Endothelial cell of umbilical vein (primary cell): Measurements from ENCODE around the gene NOL6.

ENCODE experiments used
- CTCF ChIP-seq, 2 donors: IDR thresholded peaks; 1 replicate in 1 of 2; 2 replicates in 1 of 2; pipeline ENCODE4 v1.5.1; 2011; ENCODE audit warnings: low read length in 2 of 2, mild to moderate bottlenecking in 2 of 2, moderate library complexity in 2 of 2, control low read depth in 1 of 2, inconsistent platforms in 1 of 2, low read depth in 1 of 2; ENCODE audit not compliant: insufficient read depth in 1 of 2; ENCODE audit errors: extremely low read depth in 1 of 2
- MYC ChIP-seq: IDR thresholded peaks from one replicate; pipeline ENCODE4 v1.6.1; 2011; ENCODE audit warnings: mild to moderate bottlenecking, low read depth, low read length

DNA sequence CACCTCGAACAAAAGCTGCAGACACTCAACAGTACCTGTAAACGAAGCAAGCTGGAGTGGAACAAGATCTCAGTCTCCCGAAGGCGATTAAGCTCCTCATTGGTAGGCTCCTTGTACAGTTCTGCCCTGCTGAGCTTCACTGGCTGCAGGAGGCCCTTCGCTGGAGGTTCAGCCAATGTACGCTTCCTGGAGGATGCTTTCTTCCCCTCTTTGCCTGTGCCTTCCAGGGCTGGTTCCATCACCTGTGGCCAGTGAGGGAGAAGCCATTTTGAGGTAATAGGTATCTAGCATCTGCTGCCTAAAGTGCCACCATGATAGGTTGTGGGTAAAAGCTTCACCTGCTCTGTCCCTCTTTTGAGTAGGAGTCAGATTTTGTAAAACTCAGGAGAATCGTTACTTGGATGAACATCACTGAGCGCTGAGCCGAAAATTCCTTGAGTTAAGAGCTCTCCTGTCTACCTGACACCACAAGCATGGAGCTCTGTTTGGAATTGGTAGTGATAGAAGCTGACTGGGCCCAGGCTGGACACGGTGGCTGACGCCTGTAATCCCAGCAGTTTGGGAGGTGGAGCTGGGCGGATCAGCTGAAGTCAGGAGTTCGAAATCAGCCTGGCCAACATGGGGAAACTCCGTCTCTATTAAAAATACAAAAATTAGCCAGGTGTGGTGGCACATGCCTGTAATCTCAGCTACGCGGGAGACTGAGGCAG is 1.4 kb downstream of the NOL6 start:
- no peak for TF ChIP-seq CTCF (IDR thresholded peaks at IDR 0.05; ENCODE audit: extremely low read depth in 1 of 2, insufficient read depth in 1 of 2, low read depth in 1 of 2, low read length in 2 of 2)
- TF ChIP-seq MYC: no peak
